GM11168 (cell line): ENCODE measurements around the gene UNC5CL.

Experiments
- in situ Hi-C: fragments of 300-500 bp; cut with MboI; formaldehyde crosslinking; loops from one replicate; pipeline ENCODE4 v1.12.0; 2022; ENCODE audit warnings: low sequenced_read_pairs; ENCODE audit not compliant: unreplicated experiment

The UNC5CL gene

DNA sequence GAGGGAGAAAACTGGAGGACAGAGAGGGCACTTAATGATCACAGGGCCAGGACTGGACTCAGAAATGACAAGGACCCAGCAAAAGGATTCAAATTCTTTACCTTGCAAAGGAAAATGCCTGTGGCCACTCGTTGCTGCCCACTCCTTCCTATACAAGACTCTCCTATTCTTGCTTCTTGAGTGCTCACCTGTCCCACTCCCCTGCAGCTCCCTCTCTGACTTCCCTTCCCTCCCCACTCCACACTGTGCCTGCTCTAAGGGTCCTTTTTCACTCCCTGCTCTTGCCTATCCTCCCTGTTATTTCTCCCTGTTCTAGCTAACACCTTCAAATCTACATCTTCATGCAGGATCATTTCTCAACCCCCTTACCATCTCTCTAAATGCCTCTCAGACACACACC lies 56.1 kb downstream of the UNC5CL start:
- in situ Hi-C loops: no loop called here

DNA sequence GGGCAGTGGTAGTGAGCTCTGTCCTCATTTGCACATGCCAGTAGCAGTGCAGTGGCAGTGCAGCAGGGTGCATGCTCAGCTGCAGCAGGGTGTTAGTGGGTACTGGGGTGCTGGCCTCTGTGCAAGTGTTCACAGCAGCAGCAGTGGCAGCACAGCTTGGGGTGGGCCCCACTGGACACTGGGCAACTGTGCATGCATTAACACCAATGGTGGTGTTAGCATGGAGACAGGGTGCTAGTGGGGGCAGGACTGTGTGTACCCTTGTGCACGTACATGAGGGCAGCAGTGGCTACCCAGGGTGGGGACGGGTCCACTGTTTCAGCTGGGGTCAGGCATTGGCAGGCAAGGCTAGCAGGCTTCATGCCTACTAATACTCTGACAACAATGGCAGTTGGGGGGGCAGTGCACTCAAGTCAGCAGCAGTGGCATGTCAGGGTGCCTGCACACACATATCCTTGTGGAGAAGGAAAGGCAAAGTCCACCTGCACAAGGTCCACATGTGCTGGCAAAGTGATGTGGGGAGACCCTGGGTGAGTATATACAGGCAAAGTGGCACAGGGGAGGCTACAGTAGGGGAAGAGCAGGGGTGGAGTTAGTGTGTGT lies 60.2 kb downstream of the UNC5CL start:
- in situ Hi-C loops: no loop called here

DNA sequence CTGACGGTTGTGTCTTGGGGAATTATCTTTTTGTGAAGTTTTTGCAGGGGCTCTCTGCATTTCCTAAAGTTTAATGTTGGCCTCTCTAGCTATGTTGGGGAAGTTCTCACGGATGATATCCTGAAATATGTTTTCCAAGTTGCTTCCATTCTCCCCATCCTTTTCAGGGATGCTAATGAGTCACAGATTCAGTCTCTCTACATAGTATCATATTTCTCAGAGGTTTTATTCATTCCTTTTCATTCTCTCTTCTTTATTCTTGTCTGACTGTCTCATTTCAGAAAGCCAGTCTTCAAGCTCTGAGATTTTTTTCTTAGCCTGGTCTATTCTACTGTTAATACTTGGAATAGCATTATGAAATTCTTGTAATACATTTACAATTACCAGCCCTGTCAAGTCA lies 61.3 kb downstream of the UNC5CL start:
- in situ Hi-C loops: no loop called here

DNA sequence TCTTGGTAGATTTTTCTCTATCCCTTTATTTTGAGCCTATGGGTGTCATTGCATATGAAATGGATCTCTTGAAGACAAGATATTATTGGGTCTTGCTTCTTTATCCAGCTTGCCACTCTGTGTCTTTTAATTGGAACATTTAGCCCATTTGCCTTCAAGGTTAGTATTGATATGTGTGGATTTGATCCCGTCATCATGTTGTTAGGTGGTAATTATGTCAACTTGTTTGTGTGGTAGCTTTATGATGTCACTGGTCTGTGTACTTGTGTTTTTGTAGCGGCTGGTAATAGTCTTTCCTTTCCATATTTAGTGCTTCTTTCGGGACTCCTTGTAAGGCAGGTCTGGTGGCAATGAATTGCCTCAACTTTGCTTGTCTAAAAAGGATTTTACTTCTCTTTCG lies 61.9 kb downstream of the UNC5CL start:
- in situ Hi-C loops: no loop called here
